Activated naive CD4-positive, alpha-beta T cell (primary cell): Measurements from ENCODE around the gene VASN.

ENCODE experiments used
- DNase-seq, 4 experiments: peaks; one replicate each; lab custom pipeline; 2025; lab: John Stamatoyannopoulos, UW

Gene VASN

GRCh38 chr16:4372578-4373355 is 1.1 kb downstream of the VASN start:
- no peak for DNase-seq

- DNase-seq = no peak
Measured at GRCh38 chr16:4373356-4373908, 1.8 kb downstream of the VASN start.

- no peak for DNase-seq
Measured at GRCh38 chr16:4373909-4374742, 2.5 kb downstream of the VASN start.

DNA sequence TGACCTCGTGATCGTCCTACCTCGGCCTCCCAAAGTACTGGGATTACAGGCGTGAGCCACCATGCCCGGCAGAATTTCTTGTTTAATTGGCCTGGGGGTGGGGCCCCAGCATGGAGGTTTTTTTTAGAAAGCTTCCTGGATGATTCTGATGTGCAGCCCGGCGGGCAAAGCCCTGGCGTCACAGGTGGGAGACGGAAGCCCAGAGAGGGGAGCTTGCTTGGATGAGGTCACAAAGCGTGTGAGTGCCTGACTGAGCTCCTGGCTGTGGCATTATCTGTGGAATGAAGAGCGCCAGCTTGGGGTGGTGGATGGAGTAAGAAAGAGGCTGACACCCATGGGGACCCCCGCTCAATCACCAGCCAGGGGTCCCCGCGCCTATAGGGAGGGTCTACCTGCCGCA is 4.1 kb downstream of the VASN start:
- no peak for DNase-seq

- DNase-seq = no peak
Measured at GRCh38 chr16:4376126-4376892, 4.7 kb downstream of the VASN start.

DNA sequence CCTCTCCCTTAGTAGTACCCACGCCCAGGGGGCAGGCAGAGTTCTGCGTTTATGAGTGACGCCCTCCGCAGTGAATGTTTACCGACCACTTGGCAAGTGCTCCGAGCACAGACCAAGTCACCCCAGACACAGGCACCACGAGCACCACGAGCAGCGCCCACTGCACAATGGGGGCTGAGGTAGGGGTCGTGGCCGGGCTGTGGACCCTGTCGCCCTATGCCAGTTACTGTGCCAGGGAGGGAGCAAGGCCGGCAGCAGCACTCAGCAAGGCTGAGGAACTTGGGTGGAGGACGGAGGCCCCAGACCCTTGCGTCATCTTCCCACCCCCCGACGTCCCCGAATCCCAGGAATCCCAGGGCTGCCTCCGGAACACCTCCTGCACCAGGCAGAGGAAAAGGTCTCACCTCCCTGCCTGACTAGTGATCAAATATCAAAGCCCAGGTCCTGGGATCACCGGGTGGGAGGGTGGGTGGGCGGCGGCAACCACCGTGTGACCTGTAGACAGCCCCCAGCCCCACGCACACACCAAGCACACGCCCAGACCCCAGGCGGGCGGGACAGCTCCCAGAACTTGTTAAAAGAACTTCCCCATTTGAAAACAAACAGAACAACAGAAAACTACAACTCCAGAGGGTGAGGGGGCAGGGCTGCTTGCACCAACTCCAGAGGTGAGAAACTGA is 5.4 kb downstream of the VASN start:
- no peak for DNase-seq

GRCh38 chr16:4377573-4378154 is 6.0 kb downstream of the VASN start:
- no peak for DNase-seq

- DNase-seq = no peak
Measured at GRCh38 chr16:4378161-4378666, 6.6 kb downstream of the VASN start.

GRCh38 chr16:4378999-4379690 is 7.5 kb downstream of the VASN start:
- no peak for DNase-seq

DNA sequence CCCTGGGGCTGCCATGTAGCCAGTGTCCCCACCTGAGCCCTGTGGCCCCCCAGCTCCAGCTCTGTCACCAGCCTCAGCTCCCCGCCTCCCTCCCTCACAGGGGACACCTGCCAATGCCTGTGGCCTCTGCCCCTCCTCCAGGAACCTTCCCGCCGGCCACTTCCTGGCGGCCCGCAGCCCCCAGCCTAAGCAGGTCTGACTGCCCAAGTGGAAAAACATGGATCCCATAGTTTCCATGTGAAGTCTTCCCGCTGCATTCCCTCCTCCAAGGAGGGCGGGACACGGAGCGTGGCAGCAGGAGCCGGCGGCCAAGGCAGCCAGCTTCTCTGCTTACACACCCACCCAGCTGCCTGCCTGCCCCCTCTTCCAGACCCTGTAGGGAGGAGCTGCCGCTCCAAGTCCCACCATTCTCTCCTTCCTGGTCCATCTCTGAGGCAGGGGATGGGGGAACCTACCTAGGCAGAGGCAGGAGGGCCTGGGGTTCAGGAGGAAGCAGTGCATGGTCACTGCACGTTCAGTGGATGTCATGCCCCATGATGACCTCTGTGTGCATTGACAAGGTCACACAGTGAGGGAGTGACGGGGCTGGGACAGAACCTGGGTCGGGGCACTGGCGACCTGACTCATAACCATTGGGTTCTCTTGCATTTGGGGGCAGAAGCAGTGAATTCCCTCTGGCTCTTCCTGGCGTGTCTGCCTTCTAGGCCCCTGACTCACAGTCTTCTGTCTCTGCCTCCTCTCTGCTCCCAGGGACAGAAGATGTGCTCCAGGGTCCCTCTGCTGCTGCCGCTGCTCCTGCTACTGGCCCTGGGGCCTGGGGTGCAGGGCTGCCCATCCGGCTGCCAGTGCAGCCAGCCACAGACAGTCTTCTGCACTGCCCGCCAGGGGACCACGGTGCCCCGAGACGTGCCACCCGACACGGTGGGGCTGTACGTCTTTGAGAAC is 8.7 kb downstream of the VASN start:
- no peak for DNase-seq

GRCh38 chr16:4381072-4381934 is 9.7 kb downstream of the VASN start:
- DNase-seq = no peak

DNA sequence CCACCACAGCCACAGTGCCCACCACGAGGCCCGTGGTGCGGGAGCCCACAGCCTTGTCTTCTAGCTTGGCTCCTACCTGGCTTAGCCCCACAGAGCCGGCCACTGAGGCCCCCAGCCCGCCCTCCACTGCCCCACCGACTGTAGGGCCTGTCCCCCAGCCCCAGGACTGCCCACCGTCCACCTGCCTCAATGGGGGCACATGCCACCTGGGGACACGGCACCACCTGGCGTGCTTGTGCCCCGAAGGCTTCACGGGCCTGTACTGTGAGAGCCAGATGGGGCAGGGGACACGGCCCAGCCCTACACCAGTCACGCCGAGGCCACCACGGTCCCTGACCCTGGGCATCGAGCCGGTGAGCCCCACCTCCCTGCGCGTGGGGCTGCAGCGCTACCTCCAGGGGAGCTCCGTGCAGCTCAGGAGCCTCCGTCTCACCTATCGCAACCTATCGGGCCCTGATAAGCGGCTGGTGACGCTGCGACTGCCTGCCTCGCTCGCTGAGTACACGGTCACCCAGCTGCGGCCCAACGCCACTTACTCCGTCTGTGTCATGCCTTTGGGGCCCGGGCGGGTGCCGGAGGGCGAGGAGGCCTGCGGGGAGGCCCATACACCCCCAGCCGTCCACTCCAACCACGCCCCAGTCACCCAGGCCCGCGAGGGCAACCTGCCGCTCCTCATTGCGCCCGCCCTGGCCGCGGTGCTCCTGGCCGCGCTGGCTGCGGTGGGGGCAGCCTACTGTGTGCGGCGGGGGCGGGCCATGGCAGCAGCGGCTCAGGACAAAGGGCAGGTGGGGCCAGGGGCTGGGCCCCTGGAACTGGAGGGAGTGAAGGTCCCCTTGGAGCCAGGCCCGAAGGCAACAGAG is 10.5 kb downstream of the VASN start:
- no peak for DNase-seq

DNA sequence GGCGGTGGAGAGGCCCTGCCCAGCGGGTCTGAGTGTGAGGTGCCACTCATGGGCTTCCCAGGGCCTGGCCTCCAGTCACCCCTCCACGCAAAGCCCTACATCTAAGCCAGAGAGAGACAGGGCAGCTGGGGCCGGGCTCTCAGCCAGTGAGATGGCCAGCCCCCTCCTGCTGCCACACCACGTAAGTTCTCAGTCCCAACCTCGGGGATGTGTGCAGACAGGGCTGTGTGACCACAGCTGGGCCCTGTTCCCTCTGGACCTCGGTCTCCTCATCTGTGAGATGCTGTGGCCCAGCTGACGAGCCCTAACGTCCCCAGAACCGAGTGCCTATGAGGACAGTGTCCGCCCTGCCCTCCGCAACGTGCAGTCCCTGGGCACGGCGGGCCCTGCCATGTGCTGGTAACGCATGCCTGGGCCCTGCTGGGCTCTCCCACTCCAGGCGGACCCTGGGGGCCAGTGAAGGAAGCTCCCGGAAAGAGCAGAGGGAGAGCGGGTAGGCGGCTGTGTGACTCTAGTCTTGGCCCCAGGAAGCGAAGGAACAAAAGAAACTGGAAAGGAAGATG is 11.2 kb downstream of the VASN start:
- no peak for DNase-seq

DNA sequence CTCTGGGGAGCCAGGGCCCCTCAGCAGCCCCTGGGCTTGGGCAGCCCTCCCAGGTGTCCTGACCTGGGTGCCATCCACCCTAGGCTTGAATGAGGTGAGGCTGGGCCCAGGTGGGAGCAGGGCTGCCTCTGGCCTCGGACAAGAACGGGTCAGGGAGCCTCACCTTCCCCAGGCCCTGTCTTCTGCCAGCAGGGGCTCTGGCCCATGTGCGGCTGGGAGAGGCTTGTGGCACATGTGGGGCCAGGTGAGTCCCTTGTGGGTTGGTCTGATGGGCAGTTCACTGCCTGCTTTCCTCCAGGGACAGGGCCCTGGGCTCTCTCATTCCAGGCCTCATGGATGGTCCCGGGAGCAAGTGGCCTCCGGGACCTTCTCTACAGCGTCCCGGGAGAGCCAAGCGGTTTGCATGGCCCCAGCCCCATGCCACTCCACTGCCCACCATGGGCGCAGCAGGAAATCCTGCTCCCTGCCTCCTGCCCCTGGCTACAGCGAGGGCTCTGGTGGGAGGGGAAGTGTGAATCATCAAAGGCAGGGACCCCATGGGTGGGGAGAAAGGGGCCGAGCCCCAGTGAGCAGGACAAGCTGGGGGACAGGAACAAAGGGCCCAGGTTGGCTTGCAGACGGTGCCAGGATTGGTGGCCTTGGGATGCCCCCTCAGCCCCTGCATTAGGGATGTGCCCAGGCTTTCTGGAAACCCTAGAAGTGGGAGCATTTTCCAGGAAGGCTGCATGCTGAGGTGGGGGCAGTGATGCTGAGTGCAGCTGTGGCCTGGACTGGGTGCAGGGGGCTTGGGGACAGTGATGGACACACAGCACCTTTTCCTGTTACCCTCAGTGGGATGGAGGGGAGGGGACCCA is 12.2 kb downstream of the VASN start:
- no peak for DNase-seq

GRCh38 chr16:4384509-4384942 is 12.9 kb downstream of the VASN start:
- no peak for DNase-seq
